Endothelial cell of umbilical vein (primary cell): ENCODE data around the gene KCTD13. TPM values are rescaled to one million over a fixed set of nuclear protein-coding genes. Genes with fewer than 3 reads are reported as not detected.

Source experiments
- BruUV-seq: library from RNA; stranded (reverse); fragments of 400-500 nt; replicated peaks from 2 replicates; lab custom pipeline; 2021; lab: Mats Ljungman, UMichigan
- CTCF ChIA-PET: fragments of 300-600, 350-600 bp; sonication (Branson Sonifier 250); formaldehyde crosslinking; loops from one replicate; lab custom pipeline; 2021; ENCODE audit warnings: antibody characterized with exemption, inconsistent platforms; lab: Charles Lee
- POLR2A ChIA-PET: fragments of 300-600, 350-600 bp; sonication (Branson Sonifier 250); formaldehyde crosslinking; loops from one replicate; lab custom pipeline; 2021; ENCODE audit warnings: antibody characterized with exemption, inconsistent platforms; lab: Charles Lee
- DNase-seq: peaks from one replicate; pipeline ENCODE4 v3.0.0-alpha.2; 2011; ENCODE audit warnings: low read depth, low spot score
- FAIRE-seq: peaks from 2 replicates; lab custom pipeline; 2011; peaks lifted over from hg19 to GRCh38; lab: Jason Lieb, UNC
- H2AFZ ChIP-seq: 2 replicates; pipeline ENCODE4 v1.6.0; 2012; ENCODE audit warnings: low read depth, low read length, control low read depth, inconsistent platforms
- H3K27ac ChIP-seq: 2 replicates; pipeline ENCODE4 v1.5.1; 2011; ENCODE audit warnings: low read depth, mild to moderate bottlenecking, control low read depth, low read length, moderate library complexity; ENCODE audit not compliant: insufficient read depth
- H3K27me3 ChIP-seq, 2 experiments: 2 replicates each; pipeline versions ENCODE4 v1.6.0 to v1.6.1; 2011; ENCODE audit warnings: low read length in 2 of 2, mixed read lengths in 1 of 2; ENCODE audit not compliant: control insufficient read depth in 2 of 2, insufficient read depth in 2 of 2
- H3K36me3 ChIP-seq, 2 experiments: 2 replicates in 1 of 2; 3 replicates in 1 of 2; pipeline ENCODE4 v1.5.1; 2011; ENCODE audit warnings: low read length in 2 of 2, mild to moderate bottlenecking in 1 of 2, moderate library complexity in 1 of 2; ENCODE audit not compliant: control insufficient read depth in 2 of 2, insufficient read depth in 2 of 2; ENCODE audit errors: extremely low read depth in 1 of 2
- H3K4me1 ChIP-seq: 3 replicates; pipeline ENCODE4 v1.5.1; 2011; ENCODE audit warnings: mild to moderate bottlenecking, low read length; ENCODE audit not compliant: control insufficient read depth, insufficient read depth; ENCODE audit errors: extremely low read depth
- H3K4me2 ChIP-seq: 2 replicates; pipeline ENCODE4 v1.6.1; 2011; ENCODE audit warnings: low read length, control low read depth, mixed read lengths; ENCODE audit not compliant: insufficient read depth
- H3K4me3 ChIP-seq, 3 experiments: fragments of 200-600 bp in 1 of 3; sonication (generic), shearing (Covaris generic) in 1 of 3; replicated peaks in 1 of 3; 2 replicates each; pipeline ENCODE4 v1.5.1; 2011 to 2016; ENCODE audit warnings: control low read depth in 3 of 3, low read length in 3 of 3, mild to moderate bottlenecking in 2 of 3, inconsistent platforms in 1 of 3, low read depth in 1 of 3, moderate library complexity in 1 of 3; ENCODE audit not compliant: insufficient read depth in 1 of 3
- H3K79me2 ChIP-seq: 2 replicates; pipeline ENCODE4 v1.6.0; 2012; ENCODE audit warnings: low read length, inconsistent platforms; ENCODE audit not compliant: control insufficient read depth, insufficient read depth
- H3K9ac ChIP-seq: replicated peaks from 2 replicates; pipeline ENCODE3; 2011; ENCODE audit warnings: low read length, control low read depth; ENCODE audit not compliant: insufficient read depth; ENCODE audit errors: extremely low read depth
- H3K9me1 ChIP-seq: replicated peaks from 3 replicates; pipeline ENCODE4 v1.6.0; 2011; ENCODE audit warnings: mild to moderate bottlenecking, low read length; ENCODE audit not compliant: control insufficient read depth, insufficient read depth; ENCODE audit errors: extremely low read depth
- H3K9me3 ChIP-seq: replicated peaks from 2 replicates; pipeline ENCODE4 v1.5.1; 2012; ENCODE audit warnings: low read length, inconsistent platforms; ENCODE audit not compliant: control insufficient read depth, insufficient read depth
- H4K20me1 ChIP-seq: replicated peaks from 2 replicates; pipeline ENCODE3; 2011; ENCODE audit warnings: mild to moderate bottlenecking, low read length; ENCODE audit not compliant: control insufficient read depth, insufficient read depth; ENCODE audit errors: extremely low read depth
- EZH2 ChIP-seq: IDR thresholded peaks from 2 replicates; pipeline ENCODE4 v1.6.1; 2012; ENCODE audit warnings: borderline replicate concordance, low read depth, mild to moderate bottlenecking, moderate library complexity, low read length, inconsistent platforms; ENCODE audit not compliant: severe bottlenecking
- FOS ChIP-seq: IDR thresholded peaks from 2 replicates; pipeline ENCODE4 v1.6.1; 2011; ENCODE audit warnings: mild to moderate bottlenecking, low read length, moderate library complexity, borderline replicate concordance; ENCODE audit not compliant: insufficient read depth
- JUN ChIP-seq: IDR thresholded peaks from 2 replicates; pipeline ENCODE4 v1.6.1; 2011; ENCODE audit warnings: borderline replicate concordance, low read depth; ENCODE audit not compliant: insufficient read length, insufficient read depth
- MYC ChIP-seq: IDR thresholded peaks from one replicate; pipeline ENCODE4 v1.6.1; 2011; ENCODE audit warnings: mild to moderate bottlenecking, low read depth, low read length
- POLR2A ChIP-seq: IDR thresholded peaks from 2 replicates; pipeline ENCODE4 v1.6.1; 2012; ENCODE audit warnings: low read depth, mild to moderate bottlenecking, control low read depth, low read length
- POLR2AphosphoS5 ChIP-seq: IDR thresholded peaks from 2 replicates; pipeline ENCODE4 v1.6.1; 2012; ENCODE audit warnings: low read depth, mild to moderate bottlenecking, control low read depth, low read length, moderate library complexity; ENCODE audit not compliant: insufficient read depth
- dilution Hi-C: fragments of 300-500 bp; cut with MboI; formaldehyde crosslinking; loops from one replicate; pipeline ENCODE4 v1.15.0; 2019; ENCODE audit warnings: low sequenced_read_pairs; ENCODE audit not compliant: extremely low pct_ligation_motif_present
- intact Hi-C: fragments of 100-400 bp; cut with micrococcal nuclease; formaldehyde crosslinking; loops from one replicate; pipeline ENCODE4 v1.10.0; 2022
- polyA plus RNA-seq, 4 experiments: library from polyadenylated mRNA; depleted of rRNA in 3 of 4; stranded (reverse) in 3 of 4; unstranded in 1 of 4; fragments of >200 nt; gene quantifications; 2 replicates each; pipeline versions ENCODE4 v1.2.1 to v1.2.3, GENCODE V29; 2011 to 2012; ENCODE audit warnings: missing spikeins in 1 of 4
- total RNA-seq: library from RNA; stranded (reverse); gene quantifications from 2 replicates; pipeline ENCODE4 v1.2.3, GENCODE V29; 2021
- TF ChIP-seq, protein P1 (sequence below), 2 donors: IDR thresholded peaks; 1 replicate in 1 of 2; 2 replicates in 1 of 2; pipeline ENCODE4 v1.5.1; 2011; ENCODE audit warnings: low read length in 2 of 2, mild to moderate bottlenecking in 2 of 2, moderate library complexity in 2 of 2, control low read depth in 1 of 2, inconsistent platforms in 1 of 2, low read depth in 1 of 2; ENCODE audit not compliant: insufficient read depth in 1 of 2; ENCODE audit errors: extremely low read depth in 1 of 2
- TF ChIP-seq, protein P2 (sequence below): IDR thresholded peaks from 2 replicates; pipeline ENCODE4 v1.6.1; 2011; ENCODE audit not compliant: insufficient read depth, insufficient read length

The KCTD13 gene
- total and polyA plus RNA-seq, 2 donors (not counting 3 experiments of a cell fraction or from before 2014, with no cell fraction given) = 22.6 to 24.2 TPM

DNA sequence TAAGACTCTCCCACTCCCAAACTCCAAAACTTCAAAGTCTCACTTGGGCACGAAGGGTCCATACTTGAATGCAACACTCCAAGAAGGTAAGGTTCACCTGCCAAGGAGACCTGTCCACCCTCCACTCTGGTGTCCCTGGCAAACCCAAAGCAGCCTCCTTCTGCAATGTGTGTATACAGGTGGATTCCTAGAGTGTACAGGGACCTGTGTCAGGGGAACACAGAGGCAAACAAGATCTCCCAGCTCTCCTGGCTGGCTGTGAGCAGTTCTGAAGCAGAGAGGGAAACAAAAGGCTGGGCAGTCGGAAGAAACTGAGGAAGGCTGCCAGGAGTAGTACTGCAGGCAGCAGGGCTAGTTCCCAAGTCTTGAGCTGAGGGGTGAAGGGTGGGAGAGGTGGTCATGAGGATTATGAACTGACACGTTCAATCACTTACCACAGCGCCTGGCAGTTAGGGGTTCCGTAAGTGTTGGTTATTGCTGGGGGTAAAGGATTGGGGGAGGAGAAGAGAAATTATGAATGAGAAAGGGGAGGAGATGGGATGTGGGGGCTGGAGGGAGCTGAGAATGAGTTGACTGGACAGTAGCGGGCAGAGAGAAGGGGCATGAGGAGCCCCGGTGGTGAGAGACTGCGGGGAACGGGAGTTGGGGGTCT lies 795 bp downstream of the KCTD13 start:
- Histone ChIP-seq H3K4me2 (peak overlapping the region; percentile 96), H3K79me2 (peaks cover 12% of the 10 kb centered on the region), H3K27me3 (no peaks in the 10 kb centered on the region), H3K36me3 (peaks cover 3 to 5% of the 10 kb centered on the region in 2 experiments), H2AFZ (peak overlapping the region; percentile 67), H4K20me1 (no peaks in the 10 kb centered on the region), H3K27ac (no peak overlapping the region), H3K4me1 (peaks cover 15% of the 10 kb centered on the region), H3K9me3 (no peaks in the 10 kb centered on the region), H3K9ac (peak overlapping the region; percentile 63), H3K4me3 (peak overlapping the region; percentile 61 to 78 (median 73)), H3K9me1 (no peaks in the 10 kb centered on the region)
- BruUV-seq = TSS peak; percentile 43
- ChIA-PET POLR2A (interaction anchor here (0.6 to 1.3 kb wide), 3 partner anchors 24 to 75 kb away, joined by 3 to 5 read pairs (median 3); no protein-coding TSS in a partner anchor), CTCF (interaction anchor here (0.6 to 2.5 kb wide), 12 partner anchors 9 to 130 kb away, joined by 3 to 11 read pairs (median 4); partner anchors contain the start of genes TAOK2 and TMEM219)
- peak; percentile 37 for DNase-seq
- no peak for TF ChIP-seq EZH2
- TF ChIP-seq, protein P1, sequence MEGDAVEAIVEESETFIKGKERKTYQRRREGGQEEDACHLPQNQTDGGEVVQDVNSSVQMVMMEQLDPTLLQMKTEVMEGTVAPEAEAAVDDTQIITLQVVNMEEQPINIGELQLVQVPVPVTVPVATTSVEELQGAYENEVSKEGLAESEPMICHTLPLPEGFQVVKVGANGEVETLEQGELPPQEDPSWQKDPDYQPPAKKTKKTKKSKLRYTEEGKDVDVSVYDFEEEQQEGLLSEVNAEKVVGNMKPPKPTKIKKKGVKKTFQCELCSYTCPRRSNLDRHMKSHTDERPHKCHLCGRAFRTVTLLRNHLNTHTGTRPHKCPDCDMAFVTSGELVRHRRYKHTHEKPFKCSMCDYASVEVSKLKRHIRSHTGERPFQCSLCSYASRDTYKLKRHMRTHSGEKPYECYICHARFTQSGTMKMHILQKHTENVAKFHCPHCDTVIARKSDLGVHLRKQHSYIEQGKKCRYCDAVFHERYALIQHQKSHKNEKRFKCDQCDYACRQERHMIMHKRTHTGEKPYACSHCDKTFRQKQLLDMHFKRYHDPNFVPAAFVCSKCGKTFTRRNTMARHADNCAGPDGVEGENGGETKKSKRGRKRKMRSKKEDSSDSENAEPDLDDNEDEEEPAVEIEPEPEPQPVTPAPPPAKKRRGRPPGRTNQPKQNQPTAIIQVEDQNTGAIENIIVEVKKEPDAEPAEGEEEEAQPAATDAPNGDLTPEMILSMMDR (IDR thresholded peaks at IDR 0.05; ENCODE audit: extremely low read depth in 1 of 2, insufficient read depth in 1 of 2, low read depth in 1 of 2, low read length in 2 of 2) = no peak
- no peak for TF ChIP-seq FOS
- TF ChIP-seq POLR2A = no peak
- TF ChIP-seq POLR2AphosphoS5 = no peak
- TF ChIP-seq MYC = no peak
- no peak for TF ChIP-seq JUN
- TF ChIP-seq, protein P2, sequence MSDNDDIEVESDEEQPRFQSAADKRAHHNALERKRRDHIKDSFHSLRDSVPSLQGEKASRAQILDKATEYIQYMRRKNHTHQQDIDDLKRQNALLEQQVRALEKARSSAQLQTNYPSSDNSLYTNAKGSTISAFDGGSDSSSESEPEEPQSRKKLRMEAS = no peak
- intact Hi-C loops (loop anchor here (5.0 kb wide), 1 partner anchor 103 kb away; the partner anchor contains the start of gene MVP), dilution Hi-C loops (no loop called here)
- FAIRE-seq = peak; percentile 64
